GM19240 (cell line): ENCODE data around the gene PEX7.
"Not testable (repeated sequence)": the region's sequence is repeated elsewhere in the genome, so short reads cannot be mapped to it uniquely, and the experiment has no call there.

ENCODE experiments used
- DNase-seq: peaks from one replicate; pipeline ENCODE4 v3.0.0; 2011; ENCODE audit warnings: low spot score; ENCODE audit not compliant: insufficient read length

The PEX7 gene

GRCh38 chr6:136790411-136791295 is 31.7 kb upstream of the PEX7 start:
- no peak for DNase-seq

GRCh38 chr6:136791296-136792094 is 30.9 kb upstream of the PEX7 start:
- no peak for DNase-seq

GRCh38 chr6:136792095-136792409 is 30.3 kb upstream of the PEX7 start:
- DNase-seq: no peak

GRCh38 chr6:136792410-136793262 is 29.8 kb upstream of the PEX7 start, which contains the start of gene MAP3K5:
MAP3K5 (minus strand) TSS chr6:136792477; CDS start chr6:136792157, 320 bp downstream.
- peak; percentile 19 for DNase-seq

GRCh38 chr6:136793363-136793762 is 29.0 kb upstream of the PEX7 start:
- no peak for DNase-seq

- no peak for DNase-seq
Observed at GRCh38 chr6:136795386-136795785, 27.0 kb upstream of the PEX7 start.

- DNase-seq: no peak
Observed at GRCh38 chr6:136795996-136796395, 26.4 kb upstream of the PEX7 start.

GRCh38 chr6:136798044-136798443 is 24.3 kb upstream of the PEX7 start:
- no peak for DNase-seq

GRCh38 chr6:136801581-136801980 is 20.8 kb upstream of the PEX7 start:
- no peak for DNase-seq

GRCh38 chr6:136803608-136804007 is 18.8 kb upstream of the PEX7 start:
- no peak for DNase-seq

- DNase-seq: no peak
Observed at GRCh38 chr6:136809091-136809860, 13.1 kb upstream of the PEX7 start.

GRCh38 chr6:136811272-136811671 is 11.1 kb upstream of the PEX7 start:
- no peak for DNase-seq

- no peak for DNase-seq
Observed at GRCh38 chr6:136812174-136812573, 10.2 kb upstream of the PEX7 start.

- DNase-seq: not testable (repeated sequence)
Observed at GRCh38 chr6:136815608-136816007, 6.8 kb upstream of the PEX7 start.

- no peak for DNase-seq
Observed at GRCh38 chr6:136816656-136817055, 5.7 kb upstream of the PEX7 start.

GRCh38 chr6:136820561-136820960 is 1.8 kb upstream of the PEX7 start:
- DNase-seq: no peak

- no peak for DNase-seq
Observed at GRCh38 chr6:136822046-136822375, 381 bp upstream of the PEX7 start.

- no peak for DNase-seq
Observed at GRCh38 chr6:136823128-136823660, 802 bp downstream of the PEX7 start.

GRCh38 chr6:136826216-136826615 is 3.8 kb downstream of the PEX7 start:
- DNase-seq: no peak

GRCh38 chr6:136831873-136832562 is 9.6 kb downstream of the PEX7 start:
- DNase-seq: no peak
